Adrenal gland (tissue), 5 donors: ENCODE measurements around the gene WBP11.

Experiments
- POLR2A ChIP-seq, 2 donors: fragments of 450-650 bp; IDR thresholded peaks; one replicate each; pipeline ENCODE4 v1.6.1; 2017; ENCODE audit warnings: antibody characterized with exemption in 2 of 2, mild to moderate bottlenecking in 2 of 2, moderate library complexity in 1 of 2
- TF ChIP-seq, protein P1 (sequence below), 6 experiments: fragments of 450-650 bp in 4 of 6; fragments of 200-600 bp in 2 of 6; sonication (generic) in 1 of 6; IDR thresholded peaks; 1 replicate in 5 of 6; 2 replicates in 1 of 6; pipeline versions ENCODE4 v1.5.1 to v1.8.0; 2016 to 2021; ENCODE audit warnings: antibody characterized with exemption in 6 of 6, mild to moderate bottlenecking in 2 of 6, moderate library complexity in 1 of 6
- donor health status: DM: no; HTN: no; CAD: no.

DNA sequence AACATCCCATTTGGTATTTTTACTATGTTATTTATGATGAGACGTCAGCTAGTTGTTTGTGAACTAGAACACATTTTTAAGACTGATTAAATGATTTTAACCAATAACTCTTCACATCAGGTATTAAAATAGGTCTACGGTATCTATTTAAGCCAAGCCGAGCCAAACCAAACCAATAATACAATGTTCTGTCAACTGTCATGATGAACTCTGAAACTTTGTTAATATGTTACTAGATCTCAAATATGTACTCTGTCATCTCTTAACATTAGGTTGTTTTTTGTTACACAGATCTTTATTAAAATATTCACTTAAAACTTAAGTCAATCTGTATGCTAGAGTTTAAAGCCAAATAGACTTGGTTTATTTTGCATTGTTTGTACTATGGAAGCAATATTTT lies 39.0 kb upstream of the WBP11 start:
- TF ChIP-seq, protein P1, sequence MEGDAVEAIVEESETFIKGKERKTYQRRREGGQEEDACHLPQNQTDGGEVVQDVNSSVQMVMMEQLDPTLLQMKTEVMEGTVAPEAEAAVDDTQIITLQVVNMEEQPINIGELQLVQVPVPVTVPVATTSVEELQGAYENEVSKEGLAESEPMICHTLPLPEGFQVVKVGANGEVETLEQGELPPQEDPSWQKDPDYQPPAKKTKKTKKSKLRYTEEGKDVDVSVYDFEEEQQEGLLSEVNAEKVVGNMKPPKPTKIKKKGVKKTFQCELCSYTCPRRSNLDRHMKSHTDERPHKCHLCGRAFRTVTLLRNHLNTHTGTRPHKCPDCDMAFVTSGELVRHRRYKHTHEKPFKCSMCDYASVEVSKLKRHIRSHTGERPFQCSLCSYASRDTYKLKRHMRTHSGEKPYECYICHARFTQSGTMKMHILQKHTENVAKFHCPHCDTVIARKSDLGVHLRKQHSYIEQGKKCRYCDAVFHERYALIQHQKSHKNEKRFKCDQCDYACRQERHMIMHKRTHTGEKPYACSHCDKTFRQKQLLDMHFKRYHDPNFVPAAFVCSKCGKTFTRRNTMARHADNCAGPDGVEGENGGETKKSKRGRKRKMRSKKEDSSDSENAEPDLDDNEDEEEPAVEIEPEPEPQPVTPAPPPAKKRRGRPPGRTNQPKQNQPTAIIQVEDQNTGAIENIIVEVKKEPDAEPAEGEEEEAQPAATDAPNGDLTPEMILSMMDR (IDR thresholded peaks at IDR 0.05): no peak
- no peak for TF ChIP-seq POLR2A (IDR thresholded peaks at IDR 0.05)
